HG02763 (cell line): ENCODE data around the gene B2M.
"Not testable (repeated sequence)": the region's sequence is repeated elsewhere in the genome, so short reads cannot be mapped to it uniquely, and the experiment has no call there.

Experiments used
- ATAC-seq: cut with Tn5 transposase; IDR thresholded peaks from one replicate; pipeline ENCODE4 v1.9.1; 2021; ENCODE audit warnings: mild to moderate bottlenecking, moderate library complexity; ENCODE audit not compliant: unreplicated experiment

B2M gene

GRCh38 chr15:44697014-44697413 is 14.3 kb upstream of the B2M start:
- no peak for ATAC-seq

GRCh38 chr15:44698641-44699040 is 12.7 kb upstream of the B2M start:
- no peak for ATAC-seq

GRCh38 chr15:44700676-44701075 is 10.6 kb upstream of the B2M start:
- ATAC-seq, result not testable (repeated sequence)

- ATAC-seq, result no peak
These were observed 5.3 kb upstream of the B2M start for GRCh38 chr15:44705986-44706385.

- no peak for ATAC-seq
These were observed 4.9 kb upstream of the B2M start for GRCh38 chr15:44706401-44706800.

- no peak for ATAC-seq
These were observed 4.2 kb upstream of the B2M start for GRCh38 chr15:44706946-44707636.

- no peak for ATAC-seq
These were observed 851 bp upstream of the B2M start for GRCh38 chr15:44710236-44711095.

- no peak for ATAC-seq
These were observed 527 bp downstream of the B2M start for GRCh38 chr15:44711743-44712345.

- ATAC-seq, result no peak
These were observed 1.2 kb downstream of the B2M start for GRCh38 chr15:44712346-44713005.

- ATAC-seq, result no peak
These were observed 2.0 kb downstream of the B2M start for GRCh38 chr15:44713006-44713966.

- ATAC-seq, result no peak
These were observed 4.0 kb downstream of the B2M start for GRCh38 chr15:44715142-44715796.

- ATAC-seq, result no peak
These were observed 4.5 kb downstream of the B2M start for GRCh38 chr15:44715797-44716334.

- ATAC-seq, result no peak
These were observed 5.8 kb downstream of the B2M start for GRCh38 chr15:44716983-44717602.

- ATAC-seq, result no peak
These were observed 7.0 kb downstream of the B2M start for GRCh38 chr15:44718180-44718926.

GRCh38 chr15:44718927-44719292 is 7.6 kb downstream of the B2M start:
- no peak for ATAC-seq

GRCh38 chr15:44719293-44719999 is 8.1 kb downstream of the B2M start:
- ATAC-seq, result peak; percentile 47

GRCh38 chr15:44720000-44720435 is 8.7 kb downstream of the B2M start:
- ATAC-seq, result not testable (repeated sequence)
